ENCODE results near the gene CREB5. TPM values are rescaled to one million over a fixed set of nuclear protein-coding genes. Genes with fewer than 3 reads are reported as not detected.

CREB5 gene
- polyA plus RNA-seq, 3 donors: 1.3 to 33.2 (median 26.7) TPM

DNA sequence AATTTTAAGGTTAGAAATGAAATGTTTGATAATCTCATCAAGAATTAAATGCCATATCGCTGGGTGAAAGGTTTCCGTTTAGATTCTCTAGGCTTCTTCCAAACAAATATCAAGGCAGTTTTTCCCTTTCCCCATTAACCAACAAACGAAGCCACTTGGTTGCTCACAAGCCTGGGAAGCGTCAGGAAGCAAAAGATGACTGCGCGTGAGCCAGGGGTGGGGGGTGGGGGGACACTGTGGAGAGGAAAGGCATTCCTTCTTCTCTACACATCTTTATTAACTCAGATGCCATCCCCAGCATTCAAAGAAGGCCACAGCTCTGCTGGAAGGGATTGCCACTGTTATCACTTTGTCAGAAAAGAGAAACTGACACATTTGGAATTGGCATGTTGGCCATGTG, 338.7 kb downstream of the CREB5 start:
- 90 to 96% (median 96%) methylated on average over 6 of the region's 6 CpGs for WGBS, 3 donors
- no peak overlapping the region for H3K27ac ChIP-seq (ENCODE audit: low read depth, low read length)

DNA sequence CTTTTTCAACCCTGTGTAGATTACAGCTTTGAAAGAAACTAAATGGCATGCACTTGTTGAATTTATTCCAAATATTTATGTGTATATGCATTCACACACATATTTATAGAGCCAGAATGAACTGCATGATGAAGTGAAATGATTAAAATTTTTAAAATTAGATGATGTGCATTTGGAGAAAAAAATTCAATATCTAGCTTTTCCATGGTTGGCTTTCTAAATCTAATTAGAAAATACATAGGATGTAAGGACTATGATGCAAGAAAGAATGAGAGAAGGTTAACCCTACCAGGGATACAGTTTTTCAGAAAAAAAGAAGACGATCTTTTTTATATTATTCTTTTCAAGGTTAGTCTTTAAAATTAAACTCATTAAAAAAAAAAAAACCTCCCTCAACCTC, 341.3 kb downstream of the CREB5 start:
- no peak overlapping the region for H3K27ac ChIP-seq (ENCODE audit: low read depth, low read length)
- 75 to 95% (median 94%) methylated on average over 1 of the region's 1 CpG for WGBS, 3 donors

DNA sequence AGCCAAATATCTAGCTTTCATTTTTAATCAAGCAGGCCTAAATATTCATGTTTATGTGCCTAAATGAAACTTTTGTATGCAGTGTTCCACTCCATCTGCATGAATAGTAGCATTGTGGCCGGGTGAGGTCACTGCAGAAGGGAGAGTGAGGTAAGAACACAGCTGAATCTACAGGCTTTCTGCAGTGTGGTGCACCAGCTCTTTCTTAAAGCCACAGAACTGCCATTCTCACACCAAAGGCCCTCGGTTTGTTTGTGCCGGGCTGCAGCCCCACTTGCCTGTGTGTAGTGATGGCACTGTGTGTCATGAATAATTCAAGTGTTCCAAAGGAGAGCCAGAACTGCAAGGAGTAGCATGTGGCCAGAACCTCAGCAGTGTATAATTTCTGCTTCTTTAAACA, 341.7 kb downstream of the CREB5 start:
- WGBS, 3 donors: 33 to 85% (median 81%) methylated on average over 3 of the region's 3 CpGs
- H3K27ac ChIP-seq (ENCODE audit: low read depth, low read length): no peak overlapping the region

DNA sequence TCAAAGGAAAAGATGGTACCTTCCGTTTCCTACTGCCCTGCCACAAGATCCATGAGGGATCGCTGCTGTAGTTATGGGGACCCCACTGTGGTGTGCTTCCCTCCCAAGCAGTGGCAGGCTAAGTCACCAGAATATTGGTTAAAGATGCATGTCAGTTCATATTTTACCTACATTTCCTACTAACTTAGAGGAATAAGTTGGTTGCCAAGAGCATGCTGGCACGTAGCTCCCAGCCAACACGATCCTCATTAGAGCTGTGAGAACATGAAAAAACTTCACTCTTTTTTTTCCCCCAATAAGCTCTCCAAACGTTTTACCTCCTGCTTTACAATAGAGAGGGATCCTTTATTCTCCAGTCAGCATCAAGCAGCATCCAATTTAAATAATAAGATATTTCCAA, 342.1 kb downstream of the CREB5 start:
- whole genome bisulfite sequencing, 3 donors: 67 to 86% (median 83%) methylated on average over 5 of the region's 5 CpGs
- no peak overlapping the region for H3K27ac ChIP-seq (ENCODE audit: low read depth, low read length)

DNA sequence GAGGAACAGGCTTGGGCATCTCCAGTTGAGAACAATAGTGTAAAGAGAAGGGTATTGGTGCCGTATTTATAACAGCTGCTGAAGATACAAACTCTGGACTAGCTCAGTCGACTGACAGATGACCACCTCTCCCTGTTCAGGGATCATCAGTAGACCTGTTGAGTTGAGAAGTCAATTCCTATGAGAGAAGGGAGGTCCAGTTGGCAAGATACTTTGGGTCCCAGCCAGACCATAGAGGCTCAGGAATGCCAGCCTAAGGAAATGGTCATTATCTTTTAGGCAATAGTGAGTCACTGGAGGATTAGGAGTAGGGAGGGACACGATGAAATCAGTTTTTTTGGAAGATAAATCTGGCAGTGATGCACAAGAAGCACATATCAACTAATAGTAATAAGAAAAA, 342.9 kb downstream of the CREB5 start:
- no peak overlapping the region for H3K27ac ChIP-seq (ENCODE audit: low read depth, low read length)
- 57 to 69% (median 58%) methylated on average over 3 of the region's 3 CpGs for WGBS, 3 donors

DNA sequence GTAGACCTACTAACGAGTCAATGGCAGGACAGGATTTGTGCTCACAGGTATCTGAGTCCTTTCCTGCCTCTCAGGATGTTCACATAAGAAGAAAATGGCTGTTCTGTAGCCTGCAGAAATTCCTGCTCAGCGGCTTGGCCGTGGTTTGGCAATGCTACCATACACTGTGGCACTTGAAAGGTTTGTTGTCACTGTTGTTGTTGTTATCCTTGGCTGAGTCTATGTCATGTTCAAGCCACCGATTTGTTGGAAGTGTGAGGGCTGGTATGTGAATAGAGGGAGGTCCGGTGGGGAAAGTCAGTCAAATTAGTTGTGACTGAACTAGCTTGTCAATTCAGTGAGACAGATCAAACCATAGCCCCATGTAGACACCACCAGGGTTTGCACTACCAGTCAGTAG, 345.9 kb downstream of the CREB5 start:
- WGBS, 3 donors: 83 to 97% (median 94%) methylated on average over 5 of the region's 5 CpGs
- no peak overlapping the region for H3K27ac ChIP-seq (ENCODE audit: low read depth, low read length)

DNA sequence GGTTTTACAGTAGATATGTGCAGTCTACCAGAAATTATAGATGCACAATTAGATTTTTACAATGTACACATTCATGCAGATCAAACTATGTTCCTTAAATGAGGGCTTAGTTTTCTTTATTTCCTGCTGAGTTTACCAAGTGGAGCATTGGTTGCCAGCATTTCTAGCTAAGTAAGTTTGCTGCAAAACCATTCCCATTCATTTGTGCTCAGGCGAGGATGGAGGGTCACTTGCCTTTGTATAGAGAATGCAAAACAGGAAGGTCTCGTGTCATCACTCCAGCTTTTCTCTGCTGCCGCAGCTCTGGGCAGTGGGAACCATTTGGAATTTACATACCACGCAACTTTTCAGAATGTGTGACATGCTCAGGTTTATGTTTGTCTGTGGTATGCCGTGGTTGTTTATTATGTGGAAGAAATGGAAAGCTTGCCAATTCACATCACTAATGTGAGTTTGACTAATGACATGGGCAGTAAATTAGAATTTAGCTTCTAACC, 347.2 kb downstream of the CREB5 start:
- 50 to 91% (median 85%) methylated on average over 5 of the region's 5 CpGs for WGBS, 3 donors

DNA sequence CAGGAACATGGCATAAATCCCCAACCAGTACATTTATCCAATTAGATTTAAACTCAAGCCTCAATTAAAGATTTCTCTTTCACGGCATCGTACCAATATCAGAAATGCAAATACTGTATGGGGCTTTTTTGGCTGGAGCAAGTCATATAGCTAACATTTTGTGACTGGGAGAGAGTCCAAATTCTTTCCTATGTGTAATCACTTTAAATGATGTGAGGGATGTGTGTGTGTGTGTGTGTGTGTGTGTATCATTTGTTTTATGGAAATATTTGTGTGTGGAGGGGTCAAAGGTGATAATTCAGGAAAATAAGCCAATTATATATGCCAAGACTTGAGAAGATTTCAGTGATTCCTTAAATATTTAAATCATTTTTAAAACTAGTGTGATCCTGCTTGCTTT, 349.2 kb downstream of the CREB5 start:
- H3K27ac ChIP-seq (ENCODE audit: low read depth, low read length): no peak overlapping the region
- 80 to 96% (median 83%) methylated on average over 2 of the region's 2 CpGs for WGBS, 3 donors

More for the DNA sequence above, 347.2 kb downstream of the CREB5 start:
- no peak overlapping the region for H3K27ac ChIP-seq (ENCODE audit: low read depth, low read length)

DNA sequence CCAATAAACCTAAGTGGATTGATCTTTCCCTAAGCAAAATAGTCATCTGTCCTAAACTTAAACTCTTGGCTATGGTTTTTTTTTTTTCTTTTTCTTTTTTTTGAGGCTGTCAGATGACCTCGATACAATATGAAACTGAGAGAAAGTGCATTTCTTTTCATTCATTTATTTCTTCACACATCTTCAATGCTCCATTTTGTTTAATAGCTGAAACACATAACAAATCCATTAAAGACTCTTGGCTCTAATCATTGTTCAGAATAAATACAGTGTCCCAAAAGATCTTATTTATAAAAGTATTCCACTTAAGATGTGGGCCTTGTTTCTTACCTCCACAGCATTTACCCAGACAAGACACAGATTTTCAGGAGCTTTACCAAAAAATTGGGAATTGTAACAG, 350.3 kb downstream of the CREB5 start:
- no peak overlapping the region for H3K27ac ChIP-seq (ENCODE audit: low read depth, low read length)
- WGBS, 3 donors: 69 to 91% (median 82%) methylated on average over 1 of the region's 1 CpG

DNA sequence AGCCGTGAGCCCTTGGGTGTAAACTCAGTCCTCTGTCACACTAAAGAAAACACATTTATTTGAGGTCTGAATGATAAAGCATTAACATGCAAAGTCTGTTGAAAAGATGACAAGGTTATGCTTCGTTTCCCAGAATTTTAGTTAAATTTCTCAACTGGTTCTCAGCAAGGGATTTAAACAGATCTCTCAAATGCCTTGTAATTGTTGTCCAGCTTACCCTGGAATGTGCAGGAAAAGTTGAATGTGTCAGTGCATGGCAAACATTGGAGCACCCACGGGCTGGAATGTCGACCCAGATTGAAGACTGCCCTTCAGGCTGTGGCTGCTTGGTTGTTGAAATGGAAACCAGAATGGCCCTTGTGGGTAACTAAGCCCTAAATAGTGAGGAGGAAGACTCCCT, 354.0 kb downstream of the CREB5 start:
- no peak overlapping the region for H3K27ac ChIP-seq (ENCODE audit: low read depth, low read length)
- 67 to 81% (median 70%) methylated on average over 4 of the region's 4 CpGs for WGBS, 3 donors

DNA sequence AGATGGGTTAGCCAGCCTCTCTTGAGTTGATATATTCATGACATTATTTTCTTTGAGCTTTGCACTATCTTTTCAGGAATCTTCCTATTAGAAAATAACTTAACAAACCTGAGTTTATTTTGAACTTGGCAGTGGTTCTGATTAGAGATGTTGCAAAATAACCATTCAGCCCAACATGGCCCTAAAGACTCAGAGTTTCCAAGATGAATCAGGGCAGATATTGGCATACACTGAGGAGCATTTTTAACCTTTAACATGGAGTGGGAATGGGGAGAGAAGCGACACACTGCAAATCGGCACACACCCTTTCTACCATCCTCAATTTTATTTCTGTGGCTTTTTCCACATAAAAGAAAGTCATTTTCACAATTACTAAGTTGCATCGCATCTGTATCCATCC, 355.0 kb downstream of the CREB5 start:
- WGBS, 3 donors: 64 to 84% (median 76%) methylated on average over 3 of the region's 3 CpGs
- H3K27ac ChIP-seq (ENCODE audit: low read depth, low read length): no peak overlapping the region

DNA sequence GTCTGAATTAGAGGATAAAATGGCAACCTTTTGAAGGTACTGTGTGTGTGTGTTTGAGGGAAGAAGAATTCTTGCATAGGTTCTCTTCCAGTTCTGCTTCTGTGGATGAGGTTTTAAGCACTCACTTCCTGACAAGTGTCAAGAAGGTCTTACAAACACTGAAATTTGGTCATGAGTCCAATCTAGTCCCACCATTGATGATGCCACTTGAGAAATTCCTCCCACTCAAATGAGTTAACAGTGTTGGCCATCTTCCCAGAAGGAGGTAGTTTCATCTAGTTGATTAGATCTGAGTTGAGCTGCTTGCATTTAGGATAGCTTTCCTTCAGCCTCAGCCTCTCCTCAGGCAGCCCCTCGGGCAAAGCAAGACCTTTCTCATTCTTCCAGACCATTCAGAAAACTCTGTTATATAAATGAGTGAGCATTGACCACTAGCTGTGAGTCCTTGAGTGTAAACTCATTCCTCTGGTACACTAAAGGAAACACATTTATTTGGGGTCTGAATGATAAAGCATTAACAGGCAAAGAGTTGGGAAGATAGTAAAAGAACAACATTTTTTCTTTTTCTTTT, 356.3 kb downstream of the CREB5 start:
- no peak overlapping the region for H3K27ac ChIP-seq (ENCODE audit: low read depth, low read length)
- WGBS, 3 donors: 66 to 81% (median 77%) methylated on average over 1 of the region's 1 CpG

DNA sequence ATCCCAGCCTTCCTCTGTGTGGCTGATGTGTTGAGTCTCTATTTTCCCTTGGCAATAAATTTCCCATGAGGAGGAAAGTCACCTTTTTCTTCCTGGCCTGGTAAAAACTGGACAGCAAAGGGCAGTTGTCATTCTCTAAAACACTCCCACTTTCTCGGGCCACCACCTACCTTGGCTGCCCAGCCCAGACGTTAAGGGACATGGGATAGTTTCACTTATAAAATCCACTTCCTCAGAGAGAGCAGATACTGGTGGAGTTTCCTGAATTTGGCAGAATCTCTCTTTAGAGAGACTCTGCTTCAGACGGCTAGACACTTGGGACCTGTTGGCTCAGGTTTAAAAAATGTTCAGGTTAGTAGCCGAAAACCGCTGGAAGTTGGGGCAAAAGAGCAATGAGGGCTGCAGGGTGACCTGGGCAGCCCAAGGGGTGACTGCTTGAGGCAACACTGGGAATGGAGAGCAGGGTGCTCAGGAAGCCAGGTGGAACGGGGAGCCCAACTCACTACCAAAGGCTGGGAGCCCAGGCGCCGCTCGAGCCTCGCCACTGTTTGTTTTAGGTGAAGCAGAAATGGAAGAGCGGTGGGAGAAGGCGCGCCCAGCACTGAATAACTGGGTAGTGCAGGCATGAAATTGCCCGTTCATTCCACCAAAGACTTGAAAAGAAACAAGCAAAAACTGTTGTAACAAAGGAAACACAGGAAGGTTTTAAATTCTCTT, 359.7 kb downstream of the CREB5 start:
- no peak overlapping the region for H3K27ac ChIP-seq (ENCODE audit: low read depth, low read length)
- WGBS, 3 donors: 85 to 94% (median 88%) methylated on average over 14 of the region's 14 CpGs

DNA sequence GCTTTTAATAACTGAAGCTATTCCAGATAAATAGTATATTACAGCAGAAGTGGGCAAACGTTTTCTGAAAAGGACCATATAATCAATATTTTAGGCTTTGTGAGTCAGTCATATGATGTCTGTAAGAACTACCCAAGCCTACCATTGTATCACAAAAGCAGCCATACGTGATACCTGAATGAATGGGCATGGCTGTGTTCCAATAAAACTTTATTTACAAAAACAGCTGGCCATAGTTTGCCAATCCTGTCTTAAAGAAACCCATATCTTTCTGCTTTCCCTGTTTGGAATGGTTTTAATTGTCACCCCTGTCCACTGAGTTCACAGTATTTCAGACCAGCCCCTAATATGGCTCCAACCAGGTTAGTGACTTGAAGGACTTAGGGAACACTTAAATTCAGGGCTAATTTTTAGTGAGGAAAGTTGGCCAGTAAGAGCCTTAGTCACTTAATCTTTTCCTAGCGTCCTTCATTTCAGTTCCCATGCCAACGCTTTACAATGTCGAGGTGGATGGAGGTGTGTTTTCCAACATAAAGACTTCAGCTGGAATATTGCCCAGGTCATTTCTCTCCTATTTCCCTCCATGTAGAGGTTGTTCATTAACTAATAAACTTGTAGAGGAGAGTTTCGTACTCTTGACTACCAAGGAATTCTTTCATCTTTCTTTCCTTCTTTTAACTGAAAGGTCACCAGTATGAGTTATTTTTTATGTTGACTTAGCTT, 361.3 kb downstream of the CREB5 start:
- 32 to 86% (median 86%) methylated on average over 6 of the region's 6 CpGs for WGBS, 3 donors
- no peak overlapping the region for H3K27ac ChIP-seq (ENCODE audit: low read depth, low read length)

DNA sequence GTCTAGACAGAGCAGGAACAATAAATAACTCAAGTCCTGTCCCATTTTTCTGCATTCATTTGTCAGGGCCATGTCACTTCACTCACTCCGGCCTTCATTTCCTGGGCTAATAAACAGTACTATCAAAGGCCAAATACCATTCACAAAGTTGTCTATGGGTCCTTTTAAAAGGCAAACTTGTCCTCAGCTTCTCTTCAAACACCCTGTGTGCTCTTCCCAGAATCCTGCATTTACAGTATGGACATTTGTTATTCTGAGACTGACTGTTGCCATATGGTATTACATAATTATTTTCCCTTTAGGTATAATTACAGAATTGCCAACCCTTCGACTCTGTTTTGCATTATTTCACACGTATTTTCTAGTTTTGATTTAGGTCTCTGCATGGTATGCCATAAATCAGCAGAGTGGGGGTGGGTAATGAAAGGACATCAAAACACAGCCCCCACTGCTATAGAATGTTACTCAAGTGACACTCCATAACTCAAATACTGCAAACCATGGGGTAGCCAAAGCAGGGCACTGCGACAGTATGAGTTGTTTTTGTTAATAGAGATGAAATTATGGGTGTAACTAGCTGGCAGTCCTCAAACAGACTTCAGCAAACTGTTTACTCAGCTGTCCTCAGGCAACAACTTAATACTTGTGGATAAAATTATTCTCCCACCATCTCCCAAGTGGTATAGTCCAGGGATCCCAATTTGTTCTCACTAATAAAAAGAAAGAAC, 362.1 kb downstream of the CREB5 start:
- H3K27ac ChIP-seq (ENCODE audit: low read depth, low read length): no peak overlapping the region
- WGBS, 3 donors: 29 to 72% (median 71%) methylated on average over 4 of the region's 4 CpGs

DNA sequence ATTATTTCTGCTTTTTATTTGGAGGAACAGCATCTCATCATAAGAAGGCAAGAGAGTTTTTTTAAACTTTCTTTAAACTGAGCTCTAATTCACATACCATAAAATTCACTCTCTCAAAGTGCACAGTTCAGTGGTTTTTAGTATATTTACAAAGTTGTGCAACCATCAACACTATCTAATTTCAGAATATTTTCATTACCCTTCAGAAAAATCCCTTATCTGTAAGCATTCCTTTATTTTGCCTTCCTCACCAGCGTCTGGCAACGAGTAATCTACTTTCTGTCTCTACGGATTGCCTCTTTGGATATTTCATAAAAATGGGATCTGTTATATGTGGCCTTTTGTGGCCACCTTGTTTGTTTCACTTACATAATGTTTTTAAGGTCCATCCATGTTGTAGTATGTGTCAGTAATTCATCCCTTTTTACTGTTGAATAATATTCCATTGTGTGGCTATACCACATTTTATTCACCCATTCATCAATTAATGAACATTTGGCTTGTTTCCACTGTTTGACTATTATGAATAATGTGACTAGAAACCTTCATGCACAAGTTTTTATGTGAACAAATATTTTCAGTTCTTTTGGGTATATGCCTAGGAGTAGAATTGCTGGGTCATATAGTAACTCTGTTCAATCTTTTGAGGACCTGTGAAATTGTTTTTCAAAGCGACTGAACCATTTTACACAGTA, 364.3 kb downstream of the CREB5 start:
- no peak overlapping the region for H3K27ac ChIP-seq (ENCODE audit: low read depth, low read length)
- WGBS, 3 donors: 88 to 94% (median 91%) methylated on average over 4 of the region's 4 CpGs

DNA sequence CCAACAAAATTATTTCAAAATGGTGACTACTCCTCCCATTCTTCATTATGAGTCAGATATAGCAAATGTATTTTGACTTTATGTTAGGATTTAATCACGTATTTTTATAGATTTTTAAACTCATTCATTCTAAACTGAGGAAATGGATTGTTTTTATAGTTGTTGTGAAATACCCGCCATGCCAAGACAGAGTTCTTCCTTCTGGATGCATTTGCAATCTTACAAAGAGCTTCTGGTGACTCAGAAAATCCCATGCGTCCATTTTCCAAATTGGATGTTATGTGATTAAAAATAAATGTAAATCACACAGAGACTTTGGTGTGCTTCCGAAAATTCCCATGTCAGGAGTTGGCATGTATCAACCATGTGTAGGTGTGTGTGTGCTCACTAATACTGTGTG, 366.5 kb downstream of the CREB5 start:
- no peak overlapping the region for H3K27ac ChIP-seq (ENCODE audit: low read depth, low read length)
- 47 to 76% (median 66%) methylated on average over 4 of the region's 4 CpGs for WGBS, 3 donors

DNA sequence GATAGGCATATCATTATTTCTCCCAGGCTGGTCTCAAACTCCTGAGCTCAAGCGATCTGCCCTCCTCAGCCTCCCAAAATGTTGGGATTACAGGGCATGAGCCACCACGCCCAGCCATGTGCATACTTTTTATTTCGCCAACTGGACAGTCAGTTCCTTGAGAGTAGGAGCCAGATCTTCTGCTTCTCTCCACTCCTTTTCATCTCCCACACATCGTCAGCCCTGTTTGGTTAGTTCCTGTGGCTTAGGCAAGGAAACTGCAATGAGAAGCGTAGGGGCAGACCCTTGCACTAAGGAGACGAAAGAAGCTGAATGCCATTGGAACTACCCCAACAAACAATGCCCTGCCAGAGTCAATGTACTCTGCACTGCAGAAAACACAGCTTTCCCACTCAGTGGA, 367.6 kb downstream of the CREB5 start:
- H3K27ac ChIP-seq (ENCODE audit: low read depth, low read length): no peak overlapping the region
- WGBS, 3 donors: 68 to 88% (median 86%) methylated on average over 6 of the region's 6 CpGs
